ENCODE measurements around the gene ADAMTS4. TPM values are rescaled to one million over a fixed set of nuclear protein-coding genes. Genes with fewer than 3 reads are reported as not detected.

ADAMTS4 gene
- total RNA-seq, 1 donor from 2014 or later = 2.4 TPM

DNA sequence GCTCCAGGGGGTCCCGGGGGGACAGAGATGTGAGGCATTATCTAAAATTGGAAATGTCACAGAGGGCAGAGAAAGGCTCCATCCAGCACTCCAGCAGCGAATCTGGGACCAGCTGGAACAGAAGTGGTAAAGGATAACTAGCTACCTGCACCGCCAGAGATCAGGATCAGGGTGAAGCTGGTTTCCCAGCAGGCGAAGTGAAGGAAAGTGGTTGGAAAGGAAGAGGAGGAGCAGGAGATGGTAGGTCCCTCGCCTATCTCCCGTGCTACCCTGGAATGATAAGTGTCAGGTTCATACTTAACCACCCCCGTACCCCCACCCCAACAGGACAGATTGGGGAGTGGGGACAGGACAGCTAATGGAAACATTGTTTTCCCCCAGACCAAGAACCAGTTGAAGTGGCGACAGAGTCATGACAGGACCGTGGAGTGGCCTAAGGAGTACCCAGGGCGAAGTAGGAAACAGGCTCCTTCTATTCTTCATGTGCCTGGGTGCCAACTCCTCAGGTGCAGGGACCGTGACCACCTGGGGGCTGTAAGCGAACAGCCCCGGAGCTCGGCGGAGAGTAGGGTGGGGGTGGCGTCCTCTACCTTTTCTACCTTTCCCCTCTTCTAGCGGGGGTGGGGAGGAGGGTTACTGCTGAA is 22.3 kb downstream of the ADAMTS4 start:
- intact Hi-C loops (cut with micrococcal nuclease) = loop anchor here (1.0 to 2.0 kb wide), 8 partner anchors 10 to 57 kb away; partner anchors contain the start of genes DEDD, PPOX, UFC1 and USP21

DNA sequence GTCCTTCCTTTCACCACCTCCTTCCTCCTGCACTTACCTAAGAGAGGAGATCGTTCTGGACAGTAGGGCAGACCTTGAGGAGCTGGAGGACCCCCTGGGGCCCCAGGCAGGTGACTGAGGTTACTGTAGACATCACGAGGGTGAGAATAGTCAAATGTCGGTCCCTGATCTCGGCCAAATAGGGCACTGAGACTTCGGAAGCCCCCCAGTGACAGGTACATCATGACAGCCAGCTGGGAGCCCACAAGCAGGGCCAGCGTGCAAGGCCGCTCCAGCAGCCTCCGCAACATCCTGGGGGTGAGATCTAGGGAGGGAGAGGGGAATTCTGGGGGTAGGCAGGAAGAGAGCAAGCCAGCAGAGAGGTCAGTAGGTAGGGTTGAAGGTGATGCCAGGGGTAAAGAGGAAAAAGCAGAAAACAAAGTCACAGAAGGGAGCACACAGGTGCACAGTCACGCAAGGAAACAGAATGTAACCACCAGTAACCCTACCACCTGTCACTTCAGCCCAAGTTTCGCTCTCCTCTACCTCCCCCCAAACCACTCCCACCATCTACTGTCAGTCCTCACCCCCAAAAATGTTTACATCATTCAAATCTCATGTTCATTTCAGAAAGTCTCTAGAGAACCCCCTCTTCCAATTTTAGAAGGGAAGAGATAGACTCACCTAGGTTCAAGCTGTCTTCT is 22.9 kb downstream of the ADAMTS4 start:
- intact Hi-C loops (cut with micrococcal nuclease) = loop anchor here (2.0 kb wide), 1 partner anchor 17 kb away; the partner anchor contains the start of gene USP21

DNA sequence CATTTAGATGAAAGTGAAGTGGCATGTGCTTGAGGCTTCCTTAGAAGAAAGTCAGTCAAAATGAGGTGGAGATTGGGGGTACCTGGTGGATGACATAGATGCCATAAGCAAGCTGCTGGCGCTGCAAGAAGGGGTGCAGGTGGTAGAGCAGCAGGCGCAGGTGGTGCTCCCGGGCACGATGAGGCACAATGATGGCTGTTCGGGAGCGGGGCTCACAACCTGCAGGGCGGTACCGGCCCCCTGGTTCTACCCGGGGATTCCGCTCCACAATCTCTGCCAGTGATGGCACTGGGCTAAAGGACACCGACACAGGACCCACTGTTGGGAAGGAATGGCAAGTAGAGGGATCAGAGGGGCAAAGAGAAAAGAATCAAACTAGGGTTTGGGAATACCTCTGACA is 23.9 kb downstream of the ADAMTS4 start:
- intact Hi-C loops (cut with micrococcal nuclease) = no loop called here

DNA sequence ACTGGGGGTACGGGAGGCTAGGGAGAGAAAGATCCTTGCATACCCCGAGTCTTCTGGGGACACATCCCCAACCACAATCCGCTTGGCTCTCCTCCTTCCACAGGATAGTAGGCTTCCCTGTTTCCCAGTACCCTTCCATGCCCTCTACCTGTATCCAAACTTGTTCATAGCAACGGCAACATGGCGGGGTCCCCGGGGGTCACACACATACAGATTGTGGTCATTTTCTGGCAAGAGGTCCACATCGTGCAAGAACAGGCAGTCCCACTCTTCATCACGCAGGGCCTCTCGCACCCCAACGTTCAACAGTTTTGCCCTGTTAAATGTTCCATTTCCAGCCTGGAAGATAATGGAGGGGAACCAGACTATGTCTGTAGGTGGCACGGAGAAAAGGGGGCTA is 25.1 kb downstream of the ADAMTS4 start:
- intact Hi-C loops (cut with micrococcal nuclease) = no loop called here

GRCh38 chr1:161172776-161173376 is 26.0 kb downstream of the ADAMTS4 start:
- intact Hi-C loops (cut with micrococcal nuclease) = no loop called here

GRCh38 chr1:161172349-161172748 is 26.5 kb downstream of the ADAMTS4 start:
- intact Hi-C loops (cut with micrococcal nuclease) = no loop called here

DNA sequence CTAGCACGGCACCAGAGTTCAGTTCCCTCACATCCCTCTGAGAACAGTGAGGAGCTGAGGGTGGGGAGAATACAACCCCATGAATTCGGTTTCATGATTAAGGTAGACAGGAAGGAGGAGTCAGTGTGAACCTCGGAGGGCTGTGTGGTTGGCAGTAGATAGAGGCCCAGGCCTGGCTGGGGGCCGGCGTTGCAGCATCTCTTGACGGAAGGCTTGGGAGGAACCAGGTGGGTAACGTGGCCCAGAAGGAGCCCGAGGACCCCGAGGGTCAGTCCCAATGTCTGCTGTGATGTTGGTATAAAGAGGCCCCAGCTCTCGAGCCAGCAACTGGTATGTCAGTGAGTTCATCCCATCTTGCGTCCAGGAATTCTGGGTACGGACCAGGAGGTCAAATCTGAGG is 27.2 kb downstream of the ADAMTS4 start:
- intact Hi-C loops (cut with micrococcal nuclease) = no loop called here

DNA sequence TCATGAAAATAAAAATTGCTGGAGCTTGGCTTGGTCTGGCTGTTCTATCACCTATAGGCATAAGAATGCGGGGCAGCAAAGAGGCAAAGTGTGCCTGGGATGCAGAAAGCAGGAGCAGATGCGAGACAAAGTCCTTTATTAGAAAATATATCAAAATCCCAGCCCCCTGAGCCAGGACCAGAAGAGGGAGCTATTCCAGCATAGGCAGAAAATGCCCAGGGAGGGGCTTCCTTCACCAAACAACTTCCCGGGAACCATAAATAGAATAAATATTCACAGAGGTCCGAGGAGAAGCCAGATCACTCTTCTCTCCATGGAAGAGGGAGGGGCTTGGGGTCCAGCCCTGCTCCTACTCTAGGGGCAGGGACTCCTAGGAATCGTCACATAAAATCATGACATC is 27.7 kb downstream of the ADAMTS4 start:
- intact Hi-C loops (cut with micrococcal nuclease) = no loop called here

DNA sequence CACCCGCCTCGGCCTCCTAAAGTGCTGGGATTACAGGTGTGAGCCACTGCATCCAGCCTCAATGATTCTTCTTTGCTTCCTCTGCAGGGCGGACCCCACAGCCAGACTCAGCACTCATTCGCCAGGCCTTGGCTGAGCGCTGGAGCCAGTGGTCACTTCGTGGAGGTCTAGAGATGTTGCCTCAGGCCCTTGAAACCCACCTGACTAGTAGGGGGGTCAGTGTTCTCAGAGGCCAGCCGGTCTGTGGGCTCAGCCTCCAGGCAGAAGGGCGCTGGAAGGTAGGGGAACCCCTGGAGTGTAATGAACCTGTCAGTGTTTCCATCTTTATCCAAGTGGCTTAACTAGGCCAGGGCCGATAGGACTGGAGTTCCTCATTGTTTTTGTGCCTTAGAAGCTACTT is 29.9 kb downstream of the ADAMTS4 start:
- intact Hi-C loops (cut with micrococcal nuclease) = no loop called here

GRCh38 chr1:161166669-161167548 is 31.9 kb downstream of the ADAMTS4 start:
- intact Hi-C loops (cut with micrococcal nuclease) = loop anchor here (1.0 kb wide), 8 partner anchors 9 to 124 kb away; partner anchors contain the start of genes B4GALT3, DEDD, NDUFS2 and UFC1

DNA sequence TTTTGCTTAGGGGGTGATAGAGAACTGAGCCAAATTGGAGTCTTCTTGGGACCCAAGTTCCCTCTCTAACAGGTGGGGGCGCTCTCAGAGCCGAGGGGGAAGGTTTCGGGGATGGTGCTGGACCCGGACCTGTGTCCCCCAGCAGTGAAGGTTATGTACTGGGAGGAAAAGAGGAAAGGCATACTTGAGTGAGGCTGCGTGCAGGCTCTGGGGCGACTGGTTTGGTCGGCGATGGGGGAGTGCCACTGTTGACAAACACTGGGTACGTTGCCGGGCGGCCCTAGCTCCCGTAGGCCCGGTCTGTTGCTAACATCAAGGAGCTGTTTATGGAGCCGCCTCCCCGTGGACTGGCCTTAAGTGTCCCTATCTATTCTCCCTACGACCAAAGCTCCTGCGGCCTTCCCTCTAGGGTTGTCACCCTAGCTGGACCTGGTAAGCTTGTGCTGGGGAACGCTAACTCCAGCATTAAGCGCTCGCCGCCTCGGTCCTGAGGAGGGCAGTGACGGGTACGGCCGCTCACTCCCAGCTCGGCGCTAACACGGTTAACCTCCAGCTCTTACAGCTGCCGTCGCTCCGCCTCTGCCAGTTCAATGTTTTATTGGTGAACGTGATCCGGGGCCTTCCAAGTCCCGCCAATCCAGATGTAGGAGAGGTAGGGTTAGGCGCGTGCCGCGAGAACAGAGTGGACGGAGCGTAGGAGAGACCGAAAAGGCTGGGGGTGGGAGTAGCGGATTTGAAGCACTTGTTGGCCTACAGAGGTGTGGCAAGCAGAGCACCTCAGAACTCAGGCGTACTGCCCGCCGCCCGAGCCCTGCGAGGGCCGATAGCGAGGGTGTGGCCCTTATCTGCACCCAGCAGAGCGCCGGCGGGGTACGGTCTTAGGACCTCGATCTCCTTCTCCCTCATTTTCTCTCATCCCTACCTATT is 32.8 kb downstream of the ADAMTS4 start, which contains the start of gene PPOX:
TSS of gene PPOX (plus strand) at position 685 of the 927 bp plus-strand sequence. CDS start 422 bp downstream, outside the sequence.
- intact Hi-C loops (cut with micrococcal nuclease) = loop anchor here (1.0 kb wide), 8 partner anchors 8 to 125 kb away; partner anchors contain the start of genes B4GALT3, DEDD, NDUFS2 and UFC1

GRCh38 chr1:161164901-161165610 is 33.8 kb downstream of the ADAMTS4 start:
- intact Hi-C loops (cut with micrococcal nuclease) = no loop called here

GRCh38 chr1:161163793-161164192 is 35.1 kb downstream of the ADAMTS4 start:
- intact Hi-C loops (cut with micrococcal nuclease) = no loop called here

- intact Hi-C loops (cut with micrococcal nuclease) = no loop called here
Observed at GRCh38 chr1:161162806-161163205, 36.0 kb downstream of the ADAMTS4 start.

GRCh38 chr1:161162052-161162451 is 36.8 kb downstream of the ADAMTS4 start:
- intact Hi-C loops (cut with micrococcal nuclease) = no loop called here

GRCh38 chr1:161161652-161162051 is 37.2 kb downstream of the ADAMTS4 start:
- intact Hi-C loops (cut with micrococcal nuclease) = no loop called here

GRCh38 chr1:161160671-161161145 is 38.1 kb downstream of the ADAMTS4 start:
- intact Hi-C loops (cut with micrococcal nuclease) = no loop called here

- intact Hi-C loops (cut with micrococcal nuclease) = loop anchor here (1.0 to 2.0 kb wide), 3 partner anchors 17 to 115 kb away; partner anchors contain the start of genes B4GALT3, DEDD and USF1
Observed at GRCh38 chr1:161159913-161160243, 39.0 kb downstream of the ADAMTS4 start.

Data from T-helper 1 cell treated with Interleukin-12 subunit alpha and Interleukin-12 subunit beta and Interleukin-4 antibody, amounts not matched to agents 30 ng/mL and 1 ng/mL, for 36 hours (primary cell).